Body of pancreas (tissue), 4 donors: ENCODE results near the gene MNAT1.

Source experiments
- CTCF ChIP-seq, 7 experiments: fragments of 450-650 bp in 4 of 7; fragments of 200-600 bp in 3 of 7; sonication (generic) in 3 of 7; IDR thresholded peaks; one replicate each; pipeline ENCODE4 v1.5.1; 2016 to 2019; ENCODE audit warnings: antibody characterized with exemption in 7 of 7
- POLR2A ChIP-seq, 3 donors: fragments of 450-650 bp; IDR thresholded peaks; one replicate each; pipeline ENCODE4 v1.6.1; 2016; ENCODE audit warnings: antibody characterized with exemption in 3 of 3, mild to moderate bottlenecking in 2 of 3

- TF ChIP-seq CTCF (IDR thresholded peaks at IDR 0.05) (no peak), POLR2A (IDR thresholded peaks at IDR 0.05) (no peak)
Measured at GRCh38 chr14:60796434-60796833, 61.9 kb downstream of the MNAT1 start.
